GM21576 (cell line): Measurements from ENCODE around the gene ASTN2.
"Not testable (repeated sequence)": the region's sequence is repeated elsewhere in the genome, so short reads cannot be mapped to it uniquely, and the experiment has no call there.

Source experiments
- ATAC-seq: cut with Tn5 transposase; IDR thresholded peaks from one replicate; pipeline ENCODE4 v1.9.1; 2021; ENCODE audit warnings: mild to moderate bottlenecking, moderate library complexity; ENCODE audit not compliant: unreplicated experiment

The ASTN2 gene

GRCh38 chr9:116454539-116454938, 960.3 kb downstream of the ASTN2 start:
- ATAC-seq: not testable (repeated sequence)

GRCh38 chr9:116453785-116454184, 961.1 kb downstream of the ASTN2 start:
- no peak for ATAC-seq

GRCh38 chr9:116452634-116453033, 962.2 kb downstream of the ASTN2 start:
- ATAC-seq: no peak

GRCh38 chr9:116452227-116452626, 962.6 kb downstream of the ASTN2 start:
- ATAC-seq: no peak

DNA sequence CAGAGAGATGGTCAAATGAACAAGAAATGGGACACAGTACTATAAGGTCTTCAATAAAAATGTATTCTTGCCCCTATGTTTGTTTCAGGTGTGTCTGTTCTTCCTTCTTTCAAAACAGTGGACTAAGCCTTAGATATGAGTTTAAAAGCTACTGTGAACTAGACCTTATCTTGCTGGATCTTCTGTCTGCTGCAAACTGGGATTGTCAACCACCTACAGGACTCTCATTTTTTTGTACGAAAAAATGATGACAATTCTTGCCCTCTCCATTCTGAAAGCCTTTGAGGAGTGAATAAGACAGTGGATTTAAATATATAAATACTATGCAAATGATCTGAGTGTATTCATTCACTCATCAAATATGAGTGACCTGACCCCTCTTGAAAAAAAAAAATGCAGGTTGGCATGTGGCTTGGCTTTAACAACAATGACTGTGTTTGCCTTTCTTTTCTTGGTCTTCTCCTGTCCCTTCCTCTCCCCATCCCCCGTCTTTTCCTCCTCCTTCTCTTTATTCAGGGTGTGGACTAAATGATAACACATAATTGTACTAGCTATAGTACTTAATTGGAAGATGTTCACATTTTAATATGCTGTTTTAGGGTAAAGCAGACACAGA, 963.2 kb downstream of the ASTN2 start:
- no peak for ATAC-seq

GRCh38 chr9:116450378-116451139, 964.3 kb downstream of the ASTN2 start:
- ATAC-seq: peak; percentile 90

- ATAC-seq: no peak
These were observed 964.9 kb downstream of the ASTN2 start for GRCh38 chr9:116449949-116450348.

GRCh38 chr9:116448431-116448830, 966.4 kb downstream of the ASTN2 start:
- ATAC-seq: no peak

GRCh38 chr9:116447934-116448333, 966.9 kb downstream of the ASTN2 start:
- no peak for ATAC-seq

DNA sequence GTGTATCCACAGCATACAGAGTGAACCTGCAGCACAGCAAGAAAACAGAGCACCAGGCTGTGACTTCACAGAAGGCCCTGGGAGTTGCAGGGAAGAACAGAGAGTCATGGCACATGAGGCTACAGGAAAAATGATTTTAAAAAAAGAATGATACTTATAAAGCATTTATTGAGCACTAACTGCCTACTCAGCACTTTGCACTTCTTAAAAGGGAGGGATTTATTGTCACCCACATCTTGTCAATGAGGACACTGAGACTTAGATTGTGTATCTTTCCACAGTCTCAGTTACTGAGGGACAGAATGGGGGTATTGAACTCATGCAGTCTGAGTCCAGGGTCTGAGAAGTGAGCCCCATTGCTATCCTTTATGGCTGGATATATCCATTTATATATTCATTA, 972.3 kb downstream of the ASTN2 start:
- ATAC-seq: no peak

DNA sequence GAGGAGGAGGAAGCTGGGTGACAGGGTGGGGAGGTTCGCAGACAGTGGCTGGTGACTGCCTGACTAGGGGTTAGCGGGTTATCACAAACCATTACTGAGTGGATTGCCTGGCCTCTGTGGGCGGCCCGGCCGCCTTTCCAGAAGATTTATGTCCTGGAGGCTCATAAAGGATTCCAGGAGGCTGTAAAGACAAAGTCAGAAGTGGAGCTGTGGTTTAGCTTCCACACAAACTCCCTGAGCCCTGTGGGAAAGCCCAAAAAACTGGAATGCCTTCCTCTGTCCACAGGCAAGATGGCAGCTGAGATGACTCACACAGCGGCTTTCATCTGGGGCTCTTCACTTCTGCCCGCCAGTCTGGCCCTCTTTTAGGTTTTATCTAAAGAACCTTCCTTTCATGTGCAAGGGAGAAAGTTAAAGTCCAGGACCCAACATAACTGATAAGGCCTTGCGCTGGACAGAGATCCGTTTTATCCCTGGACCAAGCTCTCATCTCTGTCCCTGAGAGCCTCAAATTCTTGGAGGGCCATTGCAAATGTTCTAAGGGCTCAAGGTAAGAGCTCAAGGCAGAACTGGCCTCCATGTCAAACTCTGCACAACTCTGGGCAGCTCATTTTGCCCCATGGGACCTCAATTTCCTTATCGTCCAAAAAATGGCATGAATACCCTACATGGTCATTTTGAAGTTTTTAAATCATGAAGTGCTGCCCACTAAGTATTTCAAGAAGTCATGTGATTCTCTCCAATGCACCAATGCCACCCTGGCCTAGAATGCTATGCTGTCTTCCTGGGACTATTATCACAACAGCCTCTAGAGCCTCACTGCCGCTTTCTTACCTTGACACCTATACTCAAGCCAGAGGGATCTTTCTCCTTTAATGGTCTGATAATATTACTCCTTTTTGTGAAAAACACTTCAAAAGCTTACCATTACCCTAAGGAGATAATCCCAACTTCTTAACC, 977.2 kb downstream of the ASTN2 start:
- ATAC-seq: no peak

DNA sequence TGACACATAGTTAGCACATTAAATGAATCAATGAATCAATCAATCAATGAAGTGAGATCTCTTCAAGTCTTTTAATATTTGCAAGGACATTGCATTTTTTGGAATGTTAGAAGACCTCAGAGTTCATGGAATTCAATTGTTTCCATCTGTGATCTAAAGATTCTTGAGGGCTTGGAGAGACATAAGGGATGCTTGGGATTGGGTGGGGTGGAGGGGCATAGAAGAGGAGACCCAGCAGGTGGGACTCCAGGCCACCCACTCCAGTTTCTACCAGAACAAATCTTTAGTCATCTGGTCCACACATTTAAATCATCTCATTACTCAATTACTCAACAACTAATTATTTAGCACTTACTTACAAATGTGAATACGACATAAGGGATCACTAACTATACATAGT, 978.7 kb downstream of the ASTN2 start:
- no peak for ATAC-seq

- no peak for ATAC-seq
These were observed 979.2 kb downstream of the ASTN2 start for GRCh38 chr9:116435706-116436105.

DNA sequence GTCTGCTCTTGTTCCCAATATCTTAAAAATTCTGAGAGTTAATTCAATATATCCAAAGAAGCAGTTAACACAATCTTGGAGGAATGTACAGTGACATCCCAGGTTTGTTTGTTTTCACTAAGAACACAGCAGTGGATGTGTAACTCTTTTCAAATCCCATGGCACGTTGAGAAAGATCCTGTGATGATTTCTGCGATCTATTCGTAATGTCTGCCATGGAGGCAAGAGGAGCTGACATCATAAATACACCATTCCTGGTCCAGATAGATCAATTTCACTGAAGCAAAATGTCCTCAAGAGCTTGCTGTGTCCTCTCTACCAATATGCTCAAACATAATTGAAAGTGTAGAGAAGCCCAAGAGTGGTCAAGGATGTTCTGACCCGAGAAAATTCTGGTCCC, 980.5 kb downstream of the ASTN2 start:
- no peak for ATAC-seq

GRCh38 chr9:116432051-116432450, 982.8 kb downstream of the ASTN2 start:
- ATAC-seq: no peak

DNA sequence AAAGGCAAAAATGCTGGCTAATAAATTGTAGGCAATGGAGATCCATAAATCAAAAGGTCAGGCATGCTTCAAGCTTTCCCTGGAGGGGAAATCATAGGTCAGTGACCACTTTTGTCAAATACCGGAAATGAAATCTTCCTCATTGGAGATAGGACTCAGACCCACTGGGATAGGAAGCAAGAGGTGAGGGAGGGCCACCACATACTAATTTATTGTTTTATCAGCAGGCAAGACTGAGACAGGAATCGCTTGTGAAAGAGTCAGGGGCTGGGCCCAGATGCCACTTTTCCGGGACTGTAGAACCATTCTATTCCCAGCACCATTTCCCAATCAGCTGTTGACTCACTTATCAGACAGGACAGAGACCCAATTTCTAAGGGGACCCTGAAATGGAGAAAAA, 984.0 kb downstream of the ASTN2 start:
- ATAC-seq: no peak

- ATAC-seq: no peak
These were observed 989.6 kb downstream of the ASTN2 start for GRCh38 chr9:116425244-116425643.

GRCh38 chr9:116423149-116423548, 991.7 kb downstream of the ASTN2 start:
- no peak for ATAC-seq

GRCh38 chr9:116422119-116422979, 992.5 kb downstream of the ASTN2 start:
- ATAC-seq: no peak

DNA sequence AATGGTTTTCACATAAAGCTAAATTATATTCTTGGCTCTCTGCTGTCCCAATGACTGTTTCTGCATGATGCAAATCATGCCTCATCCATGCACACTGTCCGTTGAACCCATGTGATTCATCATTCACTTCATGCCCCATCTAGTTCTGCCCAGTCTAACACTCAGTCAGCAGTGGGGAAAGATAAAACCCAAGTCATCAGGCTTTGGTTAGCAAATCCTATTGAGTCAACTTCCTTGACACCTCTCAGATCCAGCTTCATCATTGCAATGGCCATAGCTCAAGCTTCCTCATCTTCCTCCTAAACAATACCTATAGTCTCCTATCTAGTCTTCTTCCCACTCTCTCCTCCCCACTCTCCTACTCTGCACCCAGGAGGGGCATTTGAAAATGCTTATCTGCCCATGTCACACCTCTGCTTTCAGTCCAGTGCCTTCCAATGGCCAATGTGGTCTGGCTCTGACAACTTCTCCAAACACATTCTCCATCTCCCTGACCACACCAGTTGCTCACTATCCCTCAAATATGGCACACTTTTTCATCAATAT, 993.8 kb downstream of the ASTN2 start:
- no peak for ATAC-seq
